NK-92 (cell line): ENCODE measurements around the gene POLR2L.

ENCODE experiments used
- DNase-seq: peaks from one replicate; lab custom pipeline; 2025; ENCODE audit not compliant: unreplicated experiment; lab: John Stamatoyannopoulos, UW

The POLR2L gene

DNA sequence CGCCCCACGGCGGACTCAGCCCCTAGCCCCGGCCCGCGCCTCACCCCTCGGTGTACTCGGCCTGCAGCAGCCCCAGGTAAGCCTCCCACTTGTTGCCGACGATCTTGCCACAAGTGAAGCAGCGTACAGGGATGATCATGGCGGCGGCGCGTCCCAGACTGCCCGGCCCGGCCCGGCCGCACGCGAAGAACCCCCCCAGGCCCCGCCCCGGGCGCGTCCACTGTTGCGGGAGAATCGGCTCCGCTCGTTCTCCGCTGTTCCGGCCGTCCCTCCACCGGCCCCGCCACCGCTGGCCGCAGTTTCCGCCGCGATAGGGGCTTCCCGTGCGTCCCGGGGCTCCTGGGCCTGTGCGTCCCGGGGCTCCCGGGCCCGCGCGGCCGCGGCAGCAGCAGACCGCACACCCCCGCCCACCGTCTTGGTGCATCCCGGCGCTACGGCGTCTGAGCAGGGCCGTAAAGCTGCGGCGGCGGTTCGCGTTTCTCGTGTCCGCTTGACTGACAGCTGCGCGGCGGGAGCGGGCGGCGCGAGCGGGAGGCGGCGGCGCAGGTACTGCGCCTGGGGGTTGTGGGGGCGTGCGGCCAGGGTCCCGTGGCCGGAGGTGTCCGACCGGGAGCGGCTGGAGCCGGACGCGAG, at the start of gene POLR2L, which contains the start of gene TSPAN4:
POLR2L (minus strand) TSS at position 160 of the 633 bp plus-strand sequence; CDS start at position 139, 21 bp downstream.
TSPAN4 (plus strand) TSS at position 483 of the 633 bp plus-strand sequence. CDS start 7,453 bp downstream, outside the sequence.
- DNase-seq: no peak

DNA sequence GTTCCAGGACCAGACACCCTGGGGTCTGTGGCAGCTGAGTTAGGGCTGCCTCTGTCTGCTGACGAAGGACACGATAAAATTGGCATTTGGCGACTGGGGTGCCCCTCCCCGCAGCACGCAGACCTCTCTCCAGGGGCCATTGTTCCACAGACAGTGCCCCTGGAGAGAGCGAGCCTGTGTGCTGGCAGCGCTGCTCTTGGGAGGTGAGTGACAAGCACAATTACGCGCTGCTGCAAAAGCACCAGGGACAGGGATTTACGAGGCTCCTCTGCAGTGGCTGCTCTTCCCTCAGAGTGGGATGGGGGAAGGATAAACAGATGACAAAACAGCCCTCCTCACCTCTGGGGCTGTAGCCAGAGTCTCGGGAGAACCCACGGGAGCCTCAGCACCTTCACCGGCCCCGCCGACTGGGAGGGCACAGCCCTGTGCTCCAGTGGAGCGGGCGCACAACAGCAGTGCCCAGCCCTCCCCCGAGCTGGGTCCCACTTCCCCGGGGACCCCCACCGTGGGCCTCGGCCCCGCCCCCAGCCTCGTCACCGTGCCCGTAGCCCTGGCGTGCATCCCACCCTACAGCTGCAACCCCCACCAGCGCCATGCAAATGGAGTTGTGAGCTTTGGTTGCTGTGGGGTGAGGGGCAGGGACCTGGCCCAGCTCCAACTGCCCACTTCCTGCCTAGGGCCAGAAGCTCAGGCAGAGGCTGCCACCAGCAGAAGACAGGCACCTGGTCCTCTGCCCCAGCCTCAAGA, 48.6 kb upstream of the POLR2L start:
- no peak for DNase-seq

DNA sequence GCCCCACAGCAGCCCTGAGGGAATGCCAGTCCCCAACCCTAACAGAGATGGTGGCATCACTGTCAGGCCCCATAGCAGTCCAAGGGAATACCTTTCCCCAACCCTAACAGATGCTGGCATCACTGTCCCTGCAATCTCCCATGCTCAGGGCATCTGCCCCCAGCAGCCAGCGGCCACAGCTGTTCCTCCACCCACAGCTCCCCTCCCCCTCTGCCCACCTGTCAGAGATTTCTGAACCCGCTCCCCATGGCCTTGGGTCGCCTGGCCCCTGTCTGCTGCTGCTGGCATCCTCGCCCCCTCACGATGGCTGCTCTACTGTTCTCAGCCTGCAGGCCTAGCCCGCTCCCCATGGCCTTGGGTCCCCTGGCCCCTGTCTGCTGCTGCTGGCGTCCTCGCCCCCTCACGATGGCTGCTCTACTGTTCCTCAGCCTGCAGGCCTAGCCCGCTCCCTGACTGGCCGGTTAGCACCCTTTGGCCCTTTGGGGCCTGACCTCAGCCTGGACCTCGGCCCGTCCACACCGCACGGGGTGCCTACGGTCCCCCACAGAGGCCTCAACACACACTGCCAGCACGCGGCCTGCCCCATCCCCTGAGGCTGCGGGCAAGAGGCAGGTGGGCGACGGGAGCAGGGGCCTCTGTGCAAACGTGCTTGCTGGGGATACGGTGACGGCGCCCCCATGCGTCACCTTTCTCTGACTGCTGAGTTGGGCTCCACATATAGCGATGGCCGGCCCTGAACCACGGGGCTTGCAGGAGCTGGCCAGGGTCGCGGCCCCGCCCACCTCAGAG, 47.6 kb upstream of the POLR2L start:
- no peak for DNase-seq

DNA sequence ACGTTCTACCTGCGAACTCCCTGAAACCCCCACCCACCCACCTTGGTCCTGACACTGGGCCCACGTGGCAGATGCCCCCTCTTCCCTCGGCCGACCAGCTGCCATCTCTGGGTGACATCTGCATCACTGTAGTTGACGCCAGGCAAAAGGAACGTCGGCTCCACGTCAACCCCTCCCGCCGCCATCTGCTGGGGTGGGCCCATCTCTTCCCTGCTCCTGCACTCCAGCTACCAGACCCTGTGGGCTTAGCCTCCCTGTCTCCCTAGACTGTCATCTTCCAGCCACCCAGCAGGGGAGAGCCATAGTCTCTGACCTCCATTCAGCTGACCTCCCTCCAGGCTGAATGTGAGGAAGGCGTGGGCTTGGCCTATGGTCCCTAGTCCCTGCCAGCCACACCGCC, 46.9 kb upstream of the POLR2L start:
- no peak for DNase-seq

DNA sequence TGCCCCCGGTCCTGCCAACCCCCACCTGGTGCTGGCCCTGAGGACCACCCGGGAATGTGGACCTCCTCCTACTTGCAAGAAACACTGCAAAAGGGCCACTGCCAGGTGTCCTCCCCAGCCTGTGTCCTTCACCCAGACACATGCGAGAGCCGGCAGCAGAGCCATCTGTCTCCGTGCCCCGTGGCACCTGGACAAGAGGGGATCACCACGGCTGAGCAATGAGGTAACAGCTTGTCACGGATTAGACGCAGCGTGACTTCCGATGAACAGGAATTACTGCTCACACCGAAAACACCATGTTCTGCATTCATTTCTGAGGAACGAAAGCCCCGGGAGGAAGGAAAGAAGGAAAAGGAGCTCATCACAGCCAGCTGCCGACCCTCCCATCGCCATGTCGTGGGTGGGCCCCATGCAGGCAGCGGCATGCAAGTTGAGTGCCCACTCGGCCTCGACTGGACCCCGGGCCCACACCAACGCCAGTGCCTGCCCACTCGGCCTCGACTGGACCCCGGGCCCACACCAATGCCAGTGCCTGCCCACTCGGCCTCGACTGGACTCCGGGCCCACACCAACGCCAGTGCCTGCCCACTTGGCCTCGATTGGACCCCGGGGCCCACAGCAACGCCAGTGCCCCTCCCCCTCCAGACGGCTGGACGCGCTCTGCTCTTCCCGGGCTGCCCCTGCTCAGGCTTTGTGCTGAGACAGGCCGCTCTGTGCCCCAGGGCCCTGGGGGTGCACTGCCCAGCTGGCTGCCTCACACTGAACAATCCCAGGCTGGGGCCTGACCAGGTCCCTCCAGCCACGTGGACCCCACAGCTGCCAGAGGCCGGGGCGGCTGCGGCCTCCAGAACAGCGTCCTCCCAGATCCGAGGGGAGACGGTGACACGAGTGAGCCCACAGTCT, 46.2 kb upstream of the POLR2L start:
- no peak for DNase-seq

DNA sequence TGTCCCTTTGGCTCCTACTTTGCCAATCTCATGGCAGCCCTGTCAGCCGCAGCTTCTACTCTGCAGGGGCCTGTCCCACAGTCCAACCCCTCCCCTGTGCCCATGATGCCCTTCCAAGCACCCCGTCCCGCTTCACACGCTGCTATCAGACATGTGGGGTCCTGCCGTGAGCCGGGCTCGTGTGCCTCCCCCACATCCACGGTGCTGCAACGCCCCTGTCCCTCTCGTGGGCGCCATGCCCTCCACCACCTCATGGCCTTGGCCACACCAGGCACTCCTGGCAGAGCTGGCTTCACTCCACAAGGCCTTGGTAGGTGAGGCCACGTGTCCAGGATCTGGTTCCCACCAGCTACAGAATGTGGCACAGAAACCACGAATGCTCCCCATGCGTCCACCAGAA, 45.3 kb upstream of the POLR2L start:
- no peak for DNase-seq

DNA sequence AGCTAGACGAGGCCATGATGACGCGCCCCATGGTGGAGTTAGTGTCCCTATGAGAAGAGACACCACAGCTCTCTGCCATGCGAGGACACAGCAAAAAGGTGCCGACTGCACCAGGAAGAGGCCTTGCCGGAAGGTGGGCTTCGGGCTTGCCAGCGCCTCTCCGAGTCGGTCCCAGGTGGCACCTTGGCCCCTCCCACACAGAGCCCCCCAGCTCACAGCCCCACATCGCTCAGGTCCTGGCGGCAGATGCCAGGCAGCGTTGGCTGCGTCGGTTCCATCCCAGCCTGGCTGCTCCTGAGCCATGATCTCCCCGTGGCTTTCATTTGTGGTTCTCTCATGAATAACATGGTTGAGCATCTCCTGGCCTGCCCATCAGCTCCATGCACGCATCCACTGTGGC, 44.2 kb upstream of the POLR2L start:
- no peak for DNase-seq

DNA sequence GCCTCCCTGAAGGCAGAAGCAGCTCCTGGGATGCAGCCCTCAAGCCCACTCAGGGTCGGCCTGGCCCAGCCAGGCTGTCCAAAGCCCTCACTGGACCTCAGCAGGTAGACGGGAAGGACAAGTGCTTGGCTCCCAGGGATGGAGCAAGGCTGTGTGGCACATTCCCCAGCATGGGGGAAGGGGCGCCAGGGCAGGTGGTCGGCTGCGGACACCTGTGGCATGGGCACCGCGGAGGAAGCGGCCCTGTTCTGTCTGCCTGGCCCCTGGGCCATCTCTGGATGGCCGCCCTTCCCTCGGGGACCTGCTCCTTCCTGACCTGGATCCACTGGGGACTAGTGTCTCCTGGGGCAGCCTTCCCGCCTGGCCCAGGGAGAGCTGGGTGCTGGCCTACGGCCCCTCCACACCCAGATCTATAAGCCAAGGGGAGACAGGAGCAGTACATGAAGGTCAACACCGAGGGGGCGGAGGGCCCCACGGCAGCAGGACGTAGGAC, 42.3 kb upstream of the POLR2L start:
- DNase-seq: no peak

DNA sequence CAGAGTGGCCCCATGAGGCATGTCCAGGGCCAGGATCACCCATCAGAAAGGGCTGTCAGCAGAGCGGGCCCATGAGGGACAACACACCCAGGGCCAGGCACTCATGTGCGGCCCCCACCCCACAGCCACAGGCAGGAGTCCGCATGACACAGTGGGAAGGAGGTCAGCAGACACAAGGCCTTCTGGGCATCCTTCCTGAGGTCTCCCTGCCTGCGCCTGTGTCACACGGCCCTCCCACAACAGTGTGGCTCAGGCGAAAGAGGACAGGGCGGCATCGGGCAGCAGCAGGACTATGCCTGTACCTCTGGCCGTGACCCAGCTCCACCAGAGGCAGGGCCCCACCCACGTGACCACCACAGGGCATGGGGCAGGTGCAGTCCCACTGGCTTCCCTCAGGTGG, 41.2 kb upstream of the POLR2L start:
- DNase-seq: no peak

DNA sequence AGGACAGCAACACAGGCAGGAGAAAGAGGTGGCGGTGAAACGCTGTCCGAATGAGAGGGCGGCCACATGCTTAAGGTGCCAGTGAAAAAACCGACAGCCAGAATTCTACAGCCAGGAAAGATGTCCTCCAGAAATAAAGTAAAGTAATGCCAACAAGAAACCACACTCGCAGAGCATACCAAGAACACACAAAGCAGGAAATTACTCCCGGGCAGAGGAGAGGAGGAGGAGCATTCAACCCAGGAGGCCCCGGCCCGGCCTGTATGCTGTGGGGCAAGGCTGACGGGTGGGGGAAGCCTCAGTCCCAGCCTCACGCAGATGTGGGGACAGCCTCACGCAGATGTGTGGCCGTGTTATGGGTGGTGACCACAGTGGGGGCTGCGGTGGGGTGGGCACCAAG, 40.3 kb upstream of the POLR2L start:
- no peak for DNase-seq

DNA sequence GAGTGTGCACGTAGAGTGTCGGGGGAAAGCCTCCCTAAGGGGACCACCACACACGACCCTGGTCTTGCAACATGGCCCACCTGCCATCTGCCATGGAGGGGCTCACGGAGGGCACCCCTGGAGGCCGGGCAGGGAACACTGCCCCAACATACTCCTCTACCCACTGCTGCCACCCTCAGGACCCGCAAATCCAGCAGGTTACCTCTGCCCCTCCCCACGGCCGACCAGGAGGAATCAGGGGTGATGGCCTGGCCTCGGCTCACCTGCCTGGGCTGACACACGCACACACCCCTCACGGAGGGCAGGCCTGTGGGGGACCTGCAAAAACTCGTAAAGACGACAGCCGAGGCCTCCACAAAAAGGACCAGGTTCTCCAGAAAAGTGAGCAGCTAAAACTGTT, 38.1 kb upstream of the POLR2L start:
- no peak for DNase-seq

DNA sequence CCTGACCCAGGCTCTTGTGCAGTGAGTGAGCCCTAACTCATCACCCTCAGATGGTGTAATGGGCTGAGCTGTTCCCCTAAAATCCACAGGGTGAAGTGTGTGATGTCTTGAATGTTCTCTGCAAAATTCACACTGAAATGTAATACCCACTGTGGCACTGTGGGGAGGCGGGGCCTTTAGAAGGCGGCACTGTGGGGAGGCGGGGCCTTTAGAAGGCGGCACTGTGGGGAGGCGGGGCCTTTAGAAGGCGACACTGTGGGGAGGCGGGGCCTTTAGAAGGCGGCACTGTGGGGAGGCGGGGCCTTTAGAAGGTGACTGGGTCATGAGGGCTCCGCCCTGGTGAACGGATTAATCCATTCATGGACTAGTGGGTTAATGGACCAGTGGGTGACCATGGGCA, 35.2 kb upstream of the POLR2L start:
- no peak for DNase-seq

DNA sequence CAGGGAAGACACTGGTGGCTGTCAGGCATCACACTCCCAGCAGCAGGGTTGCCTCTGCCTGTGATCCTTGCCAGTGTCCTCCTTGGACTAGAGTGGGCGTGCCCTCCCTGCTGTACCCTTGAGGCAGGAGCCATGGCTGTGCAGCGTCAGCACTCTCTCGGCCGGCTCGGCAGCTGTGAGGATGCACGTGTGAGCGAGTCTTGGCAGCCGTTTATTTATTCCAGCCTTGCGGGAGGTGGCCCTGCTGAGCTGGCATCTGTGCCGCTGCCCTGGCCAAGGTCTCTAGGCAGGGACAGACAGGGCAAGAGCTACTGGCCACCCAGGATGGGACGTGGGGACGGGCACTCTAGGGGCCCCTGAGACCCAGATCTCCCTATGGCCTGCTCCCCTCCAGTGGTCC, 34.2 kb upstream of the POLR2L start:
- DNase-seq: no peak

DNA sequence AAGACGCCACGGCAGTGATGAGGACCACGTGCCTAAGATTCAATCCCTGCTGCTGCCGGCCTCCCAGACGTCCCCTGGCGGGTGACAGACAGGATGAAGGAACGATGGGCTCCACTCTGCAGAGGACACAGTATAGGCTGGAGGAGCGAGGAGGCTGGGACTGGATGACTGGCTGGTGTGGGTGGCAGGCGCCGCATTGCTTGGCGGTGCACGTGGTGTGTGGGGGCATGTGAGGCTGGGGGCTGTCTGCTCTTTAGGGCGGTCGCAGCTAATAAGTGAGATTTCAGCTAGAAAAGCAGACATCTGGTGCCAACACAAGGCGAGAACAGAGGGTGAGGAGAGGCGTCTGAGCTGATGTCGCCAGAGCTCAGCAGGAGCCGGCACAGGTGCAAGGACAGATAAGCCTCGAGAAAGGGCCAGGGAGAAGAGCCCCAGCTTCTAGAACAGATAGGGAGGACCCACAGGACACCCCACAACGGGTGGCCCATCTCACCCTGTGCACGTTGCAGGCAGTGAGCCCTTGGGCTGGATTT, 33.5 kb upstream of the POLR2L start:
- DNase-seq: no peak

DNA sequence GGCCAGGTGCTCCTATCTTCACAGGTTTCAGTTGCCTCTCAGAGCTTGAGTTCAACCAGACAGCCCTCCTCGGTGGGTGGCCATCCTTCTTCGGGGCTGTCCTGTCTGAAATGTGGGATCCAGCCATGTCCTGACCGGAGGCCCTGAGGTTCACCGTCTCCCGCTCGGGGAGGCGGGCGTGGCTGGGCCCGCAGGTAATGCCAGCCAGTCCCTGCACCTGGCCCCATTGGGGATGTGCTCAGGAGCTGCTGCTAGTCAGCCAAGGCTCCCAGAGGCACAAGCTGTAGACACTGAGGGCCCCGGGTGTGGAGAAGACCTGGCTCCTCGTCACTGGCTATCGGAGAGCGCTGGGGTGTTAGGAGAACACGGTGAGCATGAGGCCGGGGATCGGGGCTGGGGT, 32.9 kb upstream of the POLR2L start:
- DNase-seq: no peak

DNA sequence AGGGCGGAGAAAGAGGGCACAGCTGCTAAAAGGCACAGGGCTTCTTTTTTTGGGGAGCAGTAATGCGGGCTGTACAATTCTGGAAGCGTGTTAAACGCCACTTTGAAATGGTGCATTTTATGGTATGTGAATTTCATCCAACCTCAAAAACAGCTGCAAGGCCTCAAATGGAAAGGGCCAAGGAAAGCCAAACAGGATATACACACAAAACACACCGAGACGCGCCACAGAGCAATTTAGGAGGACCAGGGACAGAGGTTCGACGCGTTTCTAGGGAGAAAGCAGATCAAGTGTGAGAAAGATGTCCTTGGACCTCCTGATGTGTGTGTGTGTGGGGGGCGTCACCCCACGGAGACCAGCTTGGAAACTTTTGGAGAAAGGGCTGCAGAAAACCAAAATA, 31.4 kb upstream of the POLR2L start:
- no peak for DNase-seq

DNA sequence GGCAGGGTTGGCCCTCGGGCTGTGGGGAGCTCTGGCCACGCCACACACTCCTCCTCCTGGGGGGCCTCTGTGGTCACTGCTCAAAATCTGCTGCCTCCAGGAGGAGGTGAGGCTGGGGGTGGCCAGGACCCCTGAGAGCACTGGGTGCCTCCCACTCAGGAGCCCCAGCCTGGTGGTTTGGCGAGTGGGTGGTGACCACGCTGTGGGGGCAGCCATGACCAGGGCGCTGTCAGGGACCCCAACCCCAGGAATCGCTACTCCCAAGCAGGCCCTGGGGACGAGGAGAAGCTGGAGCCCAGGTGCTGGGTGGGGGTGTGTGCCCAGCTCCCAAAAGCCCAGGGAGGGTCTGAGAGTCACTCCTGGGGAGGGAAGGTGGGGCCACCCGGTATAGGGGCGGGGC, 30.5 kb upstream of the POLR2L start:
- no peak for DNase-seq

DNA sequence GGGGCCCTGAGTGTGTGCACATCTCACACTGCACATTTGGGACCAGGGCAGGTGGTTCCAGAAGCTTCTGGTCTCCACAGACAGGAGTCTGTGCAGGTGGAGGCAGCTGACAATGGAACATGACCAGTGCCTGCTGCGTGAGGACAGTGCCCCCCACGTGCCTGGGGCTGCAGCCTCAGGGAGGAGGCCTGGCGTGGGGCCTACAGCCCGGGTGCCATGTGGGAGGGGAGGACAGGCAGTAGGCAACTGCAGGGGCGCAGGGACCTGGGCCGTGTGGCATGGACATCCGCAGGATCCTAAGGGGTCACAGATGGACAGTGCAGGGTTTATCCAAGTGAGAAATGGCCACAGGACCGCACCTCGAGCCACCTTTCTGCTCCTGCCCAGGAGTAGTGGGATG, 29.1 kb upstream of the POLR2L start:
- DNase-seq: no peak

DNA sequence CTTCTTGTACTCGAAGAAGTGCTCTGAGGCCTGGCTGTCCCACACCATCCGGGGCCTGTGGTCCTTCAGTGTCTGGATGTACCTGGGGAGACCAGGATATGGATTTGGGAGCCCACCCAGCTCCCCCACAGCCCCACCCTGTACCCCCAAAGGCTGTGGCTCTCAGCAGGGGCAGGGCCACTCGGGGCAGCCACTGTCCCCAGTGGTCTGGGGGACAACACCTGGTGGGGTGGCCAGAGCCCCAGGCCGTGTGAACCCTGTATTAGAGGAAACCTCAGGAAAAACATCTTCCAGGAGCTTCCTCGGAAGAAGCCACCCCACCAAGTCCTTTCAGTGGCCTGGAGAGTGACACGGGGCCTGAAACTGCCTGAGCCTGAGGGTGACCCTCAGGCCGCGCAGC, 28.1 kb upstream of the POLR2L start:
- no peak for DNase-seq

DNA sequence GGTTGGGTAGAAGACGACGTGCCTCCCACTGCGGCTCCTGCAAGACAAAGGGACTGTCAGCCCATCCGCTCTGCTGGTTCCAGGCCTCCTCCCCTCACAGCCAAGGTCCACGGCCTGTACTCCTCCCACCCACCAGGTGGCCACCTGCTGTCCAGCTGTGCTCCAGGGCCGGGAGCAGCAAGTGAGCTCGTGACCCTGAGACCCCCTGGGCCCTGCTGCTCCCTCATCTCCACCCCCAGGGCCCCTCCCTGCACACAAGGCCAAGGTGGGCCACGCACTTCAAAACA, 27.7 kb upstream of the POLR2L start:
- no peak for DNase-seq
